ENCODE data around the gene NFIX. TPM values are rescaled to one million over a fixed set of nuclear protein-coding genes. Genes with fewer than 3 reads are reported as not detected.

NFIX gene
- total RNA-seq, 1 experiment from 2014 or later, result 69.7 TPM

DNA sequence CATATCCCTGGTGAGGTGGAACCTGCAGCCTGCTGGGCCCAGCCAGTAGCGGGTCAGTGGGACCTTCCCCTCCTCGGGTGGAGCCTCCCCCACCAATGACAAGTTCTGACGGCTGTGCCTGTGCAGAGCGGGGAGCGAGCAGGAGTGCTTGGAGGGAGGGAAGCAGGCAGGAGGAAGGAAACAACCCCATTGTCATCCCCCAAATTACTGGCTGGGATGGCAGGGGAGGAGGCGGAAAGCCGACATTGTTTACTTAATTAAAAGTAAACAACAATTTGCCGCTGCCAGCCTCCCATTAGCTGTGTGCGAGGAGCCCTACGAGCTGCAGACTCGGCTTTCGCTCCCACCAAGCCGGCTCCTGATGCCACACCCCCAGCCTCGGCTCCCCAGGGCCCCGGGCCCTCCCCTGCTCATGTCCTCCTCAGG, 61.9 kb downstream of the NFIX start:
- H3K4me1 ChIP-seq (ENCODE audit: insufficient read depth, low read length, poor library complexity, severe bottlenecking), result peaks cover 82% of the 10 kb centered on the region

DNA sequence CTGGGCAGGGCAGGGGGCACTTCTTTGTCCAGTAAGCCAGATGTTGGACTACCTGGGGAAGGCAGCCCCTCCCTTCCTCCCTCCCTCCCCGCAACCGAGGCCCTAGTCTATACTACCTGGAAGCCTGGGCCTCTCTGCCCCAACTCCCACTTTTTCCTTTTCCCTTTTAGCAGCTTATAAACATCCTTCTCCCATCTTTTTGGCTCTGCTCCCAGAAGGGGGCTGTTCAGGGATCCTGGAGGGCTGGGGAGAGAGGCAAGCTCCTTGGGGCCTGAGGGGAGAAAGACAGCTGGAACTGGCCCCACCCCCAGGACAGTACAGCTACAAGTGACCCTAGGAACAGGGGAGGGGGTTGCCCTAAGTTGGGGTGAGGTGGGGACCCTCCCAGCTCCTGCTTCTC, 62.5 kb downstream of the NFIX start:
- DNase-seq (ENCODE audit: low spot score), result peak; percentile 71
- no TSS peak for BruUV-seq (replicated peaks)
- intact Hi-C loops (cut with micrococcal nuclease; ENCODE audit: unreplicated experiment), result no loop called here
- H3K27me3 ChIP-seq (replicated peaks; ENCODE audit: insufficient read depth, low read depth, low read length, poor library complexity), result no peaks in the 10 kb centered on the region
- H3K27ac ChIP-seq (ENCODE audit: low read depth, low read length, poor library complexity, severe bottlenecking), result peak overlapping the region; percentile 51
- H3K4me1 ChIP-seq (ENCODE audit: insufficient read depth, low read length, poor library complexity, severe bottlenecking), result peaks cover 80% of the 10 kb centered on the region
- H3K36me3 ChIP-seq (ENCODE audit: insufficient read depth, low read length, poor library complexity, severe bottlenecking), result no peaks in the 10 kb centered on the region
- POLR2A ChIA-PET (ENCODE audit: low non-redundant PET), result no interaction called here
- no peak for TF ChIP-seq EZH2 (IDR thresholded peaks at IDR 0.05; ENCODE audit: borderline replicate concordance, low read depth, low read length, poor library complexity, severe bottlenecking)
- TF ChIP-seq, protein P1, sequence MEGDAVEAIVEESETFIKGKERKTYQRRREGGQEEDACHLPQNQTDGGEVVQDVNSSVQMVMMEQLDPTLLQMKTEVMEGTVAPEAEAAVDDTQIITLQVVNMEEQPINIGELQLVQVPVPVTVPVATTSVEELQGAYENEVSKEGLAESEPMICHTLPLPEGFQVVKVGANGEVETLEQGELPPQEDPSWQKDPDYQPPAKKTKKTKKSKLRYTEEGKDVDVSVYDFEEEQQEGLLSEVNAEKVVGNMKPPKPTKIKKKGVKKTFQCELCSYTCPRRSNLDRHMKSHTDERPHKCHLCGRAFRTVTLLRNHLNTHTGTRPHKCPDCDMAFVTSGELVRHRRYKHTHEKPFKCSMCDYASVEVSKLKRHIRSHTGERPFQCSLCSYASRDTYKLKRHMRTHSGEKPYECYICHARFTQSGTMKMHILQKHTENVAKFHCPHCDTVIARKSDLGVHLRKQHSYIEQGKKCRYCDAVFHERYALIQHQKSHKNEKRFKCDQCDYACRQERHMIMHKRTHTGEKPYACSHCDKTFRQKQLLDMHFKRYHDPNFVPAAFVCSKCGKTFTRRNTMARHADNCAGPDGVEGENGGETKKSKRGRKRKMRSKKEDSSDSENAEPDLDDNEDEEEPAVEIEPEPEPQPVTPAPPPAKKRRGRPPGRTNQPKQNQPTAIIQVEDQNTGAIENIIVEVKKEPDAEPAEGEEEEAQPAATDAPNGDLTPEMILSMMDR (conservative IDR thresholded peaks at IDR 0.05; ENCODE audit: low read depth, low read length), result no peak
- no peaks in the 10 kb centered on the region for H3K9me3 ChIP-seq (ENCODE audit: low read depth, low read length, poor library complexity, severe bottlenecking)
- no peak overlapping the region for H3K4me3 ChIP-seq (ENCODE audit: low read depth, low read length, poor library complexity, severe bottlenecking)
- CTCF ChIA-PET, result interaction anchor here (0.5 to 0.7 kb wide), 3 partner anchors 10 to 80 kb away, joined by 3 to 7 read pairs (median 3); no protein-coding TSS in a partner anchor

More for the DNA sequence above, 61.9 kb downstream of the NFIX start:
- H3K36me3 ChIP-seq (ENCODE audit: insufficient read depth, low read length, poor library complexity, severe bottlenecking), result no peaks in the 10 kb centered on the region
- CTCF ChIA-PET, result interaction anchor here (0.5 kb wide), 1 partner anchor 10 kb away, joined by 3 read pairs; no protein-coding TSS in a partner anchor
- H3K27ac ChIP-seq (ENCODE audit: low read depth, low read length, poor library complexity, severe bottlenecking), result peak overlapping the region; percentile 51
- no peaks in the 10 kb centered on the region for H3K27me3 ChIP-seq (replicated peaks; ENCODE audit: insufficient read depth, low read depth, low read length, poor library complexity)
- POLR2A ChIA-PET (ENCODE audit: low non-redundant PET), result no interaction called here
- TF ChIP-seq, protein P1 (conservative IDR thresholded peaks at IDR 0.05; ENCODE audit: low read depth, low read length), result no peak
- no peak for TF ChIP-seq EZH2 (IDR thresholded peaks at IDR 0.05; ENCODE audit: borderline replicate concordance, low read depth, low read length, poor library complexity, severe bottlenecking)
- DNase-seq (ENCODE audit: low spot score), result no peak
- no TSS peak for BruUV-seq (replicated peaks)
- no peaks in the 10 kb centered on the region for H3K9me3 ChIP-seq (ENCODE audit: low read depth, low read length, poor library complexity, severe bottlenecking)
- H3K4me3 ChIP-seq (ENCODE audit: low read depth, low read length, poor library complexity, severe bottlenecking), result no peak overlapping the region
- intact Hi-C loops (cut with micrococcal nuclease; ENCODE audit: unreplicated experiment), result no loop called here

DNA sequence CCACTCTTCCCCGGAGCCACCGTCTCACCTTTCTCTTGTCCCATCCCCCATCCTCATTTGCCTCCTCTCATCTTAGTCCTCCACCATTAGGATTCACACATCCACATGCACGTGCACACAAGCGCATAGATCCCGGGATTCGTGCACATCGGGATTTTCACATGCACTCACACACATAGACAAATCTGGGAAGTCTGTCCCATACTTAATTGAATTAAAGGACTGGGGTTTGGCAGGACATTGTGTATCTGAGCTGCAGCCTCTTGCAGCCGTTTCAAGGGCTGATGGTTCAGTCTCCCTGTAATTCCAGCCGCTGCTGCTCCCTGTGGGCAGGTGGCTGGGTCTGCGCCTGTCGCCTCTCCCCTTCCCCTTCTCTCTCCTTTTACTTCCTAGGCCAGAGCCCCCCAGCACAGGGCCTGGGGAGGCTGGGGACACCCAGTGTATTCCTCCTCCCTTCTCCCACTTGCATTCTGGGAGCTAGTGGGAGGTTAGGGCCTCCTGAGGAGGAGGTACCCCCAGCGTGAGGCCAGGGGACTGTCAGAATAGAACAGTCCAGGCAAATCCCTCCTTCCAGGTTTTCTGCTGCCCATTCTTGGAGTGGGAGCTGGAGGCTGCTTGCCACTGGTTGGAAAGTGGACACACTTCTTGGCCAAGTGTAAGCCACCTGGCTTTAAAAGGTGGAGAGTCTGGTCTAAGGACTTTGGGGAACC, 63.8 kb downstream of the NFIX start:
- H3K4me3 ChIP-seq (ENCODE audit: low read depth, low read length, poor library complexity, severe bottlenecking), result no peak overlapping the region
- POLR2A ChIA-PET (ENCODE audit: low non-redundant PET), result no interaction called here
- TF ChIP-seq, protein P1 (conservative IDR thresholded peaks at IDR 0.05; ENCODE audit: low read depth, low read length), result no peak
- no peak for TF ChIP-seq EZH2 (IDR thresholded peaks at IDR 0.05; ENCODE audit: borderline replicate concordance, low read depth, low read length, poor library complexity, severe bottlenecking)
- H3K27me3 ChIP-seq (replicated peaks; ENCODE audit: insufficient read depth, low read depth, low read length, poor library complexity), result no peaks in the 10 kb centered on the region
- H3K9me3 ChIP-seq (ENCODE audit: low read depth, low read length, poor library complexity, severe bottlenecking), result no peaks in the 10 kb centered on the region
- no peak for DNase-seq (ENCODE audit: low spot score)
- H3K4me1 ChIP-seq (ENCODE audit: insufficient read depth, low read length, poor library complexity, severe bottlenecking), result peaks cover 66% of the 10 kb centered on the region
- no TSS peak for BruUV-seq (replicated peaks)
- H3K27ac ChIP-seq (ENCODE audit: low read depth, low read length, poor library complexity, severe bottlenecking), result no peak overlapping the region
- CTCF ChIA-PET, result no interaction called here
- intact Hi-C loops (cut with micrococcal nuclease; ENCODE audit: unreplicated experiment), result no loop called here
- no peaks in the 10 kb centered on the region for H3K36me3 ChIP-seq (ENCODE audit: insufficient read depth, low read length, poor library complexity, severe bottlenecking)

Data from A673 (cell line).